WTC11 (cell line): ENCODE measurements around the gene CACNG4. TPM values are rescaled to one million over a fixed set of nuclear protein-coding genes. Genes with fewer than 3 reads are reported as not detected.

Source experiments
- ATAC-seq: fragments of 200-7000 bp; cut with Tn5 transposase; 2 replicates; pipeline ENCODE4 v1.10.0; 2021; ENCODE audit warnings: mild to moderate bottlenecking, moderate library complexity
- CTCF ChIA-PET: fragments of 300-600 bp; sonication (Branson Sonifier 250); formaldehyde crosslinking; loops from one replicate; lab custom pipeline; 2021; ENCODE audit warnings: antibody characterized with exemption; lab: Charles Lee
- POLR2A ChIA-PET: fragments of 350-600 bp; sonication (Branson Sonifier 250); formaldehyde crosslinking; loops from one replicate; lab custom pipeline; 2021; ENCODE audit warnings: antibody characterized with exemption; lab: Charles Lee
- DNase-seq: peaks from one replicate; pipeline ENCODE4 v3.0.0; 2021; ENCODE audit warnings: low spot score
- H3K27ac Mint-ChIP-seq: 2 replicates; pipeline ENCODE4 v1.8.0; 2021; ENCODE audit warnings: mixed read lengths
- H3K27me3 Mint-ChIP-seq: 2 replicates; pipeline ENCODE4 v1.8.0; 2021; ENCODE audit warnings: low read depth, mild to moderate bottlenecking, moderate library complexity, mixed read lengths
- H3K36me3 Mint-ChIP-seq: 2 replicates; pipeline ENCODE4 v1.8.0; 2021; ENCODE audit warnings: mixed read lengths
- H3K4me1 Mint-ChIP-seq: 2 replicates; pipeline ENCODE4 v1.8.0; 2022; ENCODE audit warnings: mixed read lengths
- H3K4me3 Mint-ChIP-seq: 2 replicates; pipeline ENCODE4 v1.8.0; 2021; ENCODE audit warnings: mild to moderate bottlenecking, moderate library complexity, mixed read lengths
- H3K9me3 Mint-ChIP-seq: 2 replicates; pipeline ENCODE4 v1.8.0; 2021; ENCODE audit warnings: mixed read lengths
- ATF2 ChIP-seq: sonication (generic); formaldehyde crosslinking; IDR thresholded peaks from 2 replicates; pipeline ENCODE4 v1.8.1; 2022; ENCODE audit warnings: low read depth, missing genetic modification reagents, borderline replicate concordance
- ATF6 ChIP-seq: sonication (generic); formaldehyde crosslinking; IDR thresholded peaks from 2 replicates; pipeline ENCODE4 v1.8.1; 2023; ENCODE audit warnings: mild to moderate bottlenecking, missing genetic modification reagents
- CDX4 ChIP-seq: fragments of 250-450 bp; sonication (Bioruptor Pico); IDR thresholded peaks from 2 replicates; pipeline ENCODE4 v1.9.0; 2021; ENCODE audit warnings: moderate library complexity, mild to moderate bottlenecking, inconsistent platforms, borderline replicate concordance
- E2F1 ChIP-seq: sonication (generic); formaldehyde crosslinking; IDR thresholded peaks from 2 replicates; pipeline ENCODE4 v1.8.0; 2022; ENCODE audit warnings: mild to moderate bottlenecking, missing genetic modification reagents
- E2F5 ChIP-seq: sonication (generic); formaldehyde crosslinking; IDR thresholded peaks from 2 replicates; pipeline ENCODE4 v1.8.1; 2022; ENCODE audit warnings: mild to moderate bottlenecking, moderate library complexity, missing genetic modification reagents
- ERG ChIP-seq: fragments of 250-450 bp; sonication (Bioruptor Pico); IDR thresholded peaks from 2 replicates; pipeline ENCODE4 v1.8.0; 2021; ENCODE audit warnings: mild to moderate bottlenecking
- ESRRA ChIP-seq: sonication (generic); formaldehyde crosslinking; IDR thresholded peaks from 2 replicates; pipeline ENCODE4 v1.8.1; 2022; ENCODE audit warnings: mild to moderate bottlenecking, missing genetic modification reagents, borderline replicate concordance
- GABPB1 ChIP-seq: sonication (generic); formaldehyde crosslinking; IDR thresholded peaks from 2 replicates; pipeline ENCODE4 v1.8.1; 2023; ENCODE audit warnings: mild to moderate bottlenecking, missing genetic modification reagents
- HMGA2 ChIP-seq: fragments of 250-450 bp; sonication (Bioruptor Pico); IDR thresholded peaks from 2 replicates; pipeline ENCODE4 v1.4.0; 2021; ENCODE audit warnings: mild to moderate bottlenecking, moderate library complexity
- HMGXB4 ChIP-seq: sonication (generic); formaldehyde crosslinking; IDR thresholded peaks from 2 replicates; pipeline ENCODE4 v1.8.1; 2023; ENCODE audit warnings: mild to moderate bottlenecking, moderate library complexity, missing genetic modification reagents
- IRF1 ChIP-seq: sonication (generic); formaldehyde crosslinking; IDR thresholded peaks from 2 replicates; pipeline ENCODE4 v1.8.0; 2023; ENCODE audit warnings: missing genetic modification reagents
- KAT7 ChIP-seq: sonication (generic); formaldehyde crosslinking; IDR thresholded peaks from 2 replicates; pipeline ENCODE4 v1.8.1; 2023; ENCODE audit warnings: missing genetic modification reagents, mild to moderate bottlenecking, borderline replicate concordance
- MXD4 ChIP-seq: fragments of 250-450 bp; sonication (Bioruptor Pico); IDR thresholded peaks from 2 replicates; pipeline ENCODE4 v1.8.0; 2021; ENCODE audit warnings: mild to moderate bottlenecking, moderate library complexity, borderline replicate concordance
- NFE2L1 ChIP-seq: sonication (generic); formaldehyde crosslinking; IDR thresholded peaks from 2 replicates; pipeline ENCODE4 v1.8.1; 2023; ENCODE audit warnings: missing genetic modification reagents
- STAT6 ChIP-seq: sonication (generic); formaldehyde crosslinking; conservative IDR thresholded peaks from 2 replicates; pipeline ENCODE4 v1.8.1; 2023; ENCODE audit warnings: mild to moderate bottlenecking, low read depth, missing genetic modification reagents, moderate library complexity
- TEAD4 ChIP-seq: sonication (generic); formaldehyde crosslinking; IDR thresholded peaks from 2 replicates; pipeline ENCODE4 v1.8.0; 2022; ENCODE audit warnings: mild to moderate bottlenecking, missing genetic modification reagents
- USF1 ChIP-seq: sonication (generic); formaldehyde crosslinking; IDR thresholded peaks from 2 replicates; pipeline ENCODE4 v1.8.0; 2022; ENCODE audit warnings: mild to moderate bottlenecking, missing genetic modification reagents
- ZNF219 ChIP-seq: sonication (generic); formaldehyde crosslinking; IDR thresholded peaks from 2 replicates; pipeline ENCODE4 v1.8.0; 2023; ENCODE audit warnings: missing genetic modification reagents, mild to moderate bottlenecking, borderline replicate concordance
- total RNA-seq: library from RNA; stranded (reverse); gene quantifications from 3 replicates; pipeline ENCODE4 v1.2.3, GENCODE V29; 2021

The CACNG4 gene
- total RNA-seq, 1 experiment from 2014 or later, result 3.4 TPM

- ChIA-PET CTCF (interaction anchor here (0.7 to 1.6 kb wide), 7 partner anchors 9 to 1851 kb away, joined by 3 to 6 read pairs (median 3); partner anchors contain the start of gene CACNG4), POLR2A (interaction anchor here (0.6 kb wide), 1 partner anchor 405 kb away, joined by 3 read pairs; no protein-coding TSS in a partner anchor)
- peaks cover 13% of the 10 kb centered on the region for H3K36me3 Mint-ChIP-seq
- H3K9me3 Mint-ChIP-seq, result peaks cover 18% of the 10 kb centered on the region
- DNase-seq (no peak), ATAC-seq (peak; percentile 18; the same call in 1 of the 2 replicates)
- peaks cover 30% of the 10 kb centered on the region for H3K4me1 Mint-ChIP-seq
- peak overlapping the region; percentile 32 for H3K27ac Mint-ChIP-seq
- H3K27me3 Mint-ChIP-seq, result no peaks in the 10 kb centered on the region; the same call in 1 of the 2 replicates
- TF ChIP-seq GABPB1 (CRISPR knock-in tag) (no peak), E2F1 (CRISPR knock-in tag) (no peak), NFE2L1 (CRISPR knock-in tag) (no peak), ATF6 (CRISPR knock-in tag) (no peak), STAT6 (CRISPR knock-in tag) (no peak), ZNF219 (no peak), MXD4 (CRISPR knock-in tag) (no peak), ERG (CRISPR knock-in tag) (no peak), HMGXB4 (CRISPR knock-in tag) (no peak)
- TF ChIP-seq, all 79 proteins: peak for 0
- no peak overlapping the region for H3K4me3 Mint-ChIP-seq
Observed at GRCh38 chr17:66951605-66951953, 12.9 kb upstream of the CACNG4 start.

GRCh38 chr17:66952031-66952524 is 12.4 kb upstream of the CACNG4 start:
- Mint-ChIP-seq H3K36me3 (peaks cover 13% of the 10 kb centered on the region), H3K4me3 (no peak overlapping the region), H3K27me3 (no peaks in the 10 kb centered on the region; the same call in 1 of the 2 replicates), H3K27ac (peak overlapping the region; percentile 32), H3K9me3 (peaks cover 18% of the 10 kb centered on the region), H3K4me1 (peaks cover 30% of the 10 kb centered on the region)
- ATAC-seq, result peak; percentile 77
- CTCF ChIA-PET, result interaction anchor here (0.7 to 1.6 kb wide), 8 partner anchors 10 to 1852 kb away, joined by 3 to 6 read pairs (median 3); partner anchors contain the start of gene CACNG4
- peak; percentile 36 for DNase-seq
- POLR2A ChIA-PET, result interaction anchor here (0.6 kb wide), 1 partner anchor 404 kb away, joined by 3 read pairs; no protein-coding TSS in a partner anchor
- no peak for TF ChIP-seq ATF2 (CRISPR knock-in tag)
- TF ChIP-seq TEAD4 (CRISPR knock-in tag), result no peak
- no peak for TF ChIP-seq ESRRA (CRISPR knock-in tag)
- TF ChIP-seq IRF1 (CRISPR knock-in tag), result no peak
- no peak for TF ChIP-seq CDX4 (CRISPR knock-in tag)
- no peak for TF ChIP-seq KAT7 (CRISPR knock-in tag)
- no peak for TF ChIP-seq HMGA2
- no peak for TF ChIP-seq USF1 (CRISPR knock-in tag)
- TF ChIP-seq E2F5 (CRISPR knock-in tag), result no peak
